HG03558 (cell line): ENCODE data around the gene EFCAB13.

Experiments used
- ATAC-seq: cut with Tn5 transposase; IDR thresholded peaks from one replicate; pipeline ENCODE4 v1.9.1; 2021; ENCODE audit warnings: moderate number of reproducible peaks; ENCODE audit not compliant: unreplicated experiment; ENCODE audit errors: extremely low read depth

Gene EFCAB13, protein sequence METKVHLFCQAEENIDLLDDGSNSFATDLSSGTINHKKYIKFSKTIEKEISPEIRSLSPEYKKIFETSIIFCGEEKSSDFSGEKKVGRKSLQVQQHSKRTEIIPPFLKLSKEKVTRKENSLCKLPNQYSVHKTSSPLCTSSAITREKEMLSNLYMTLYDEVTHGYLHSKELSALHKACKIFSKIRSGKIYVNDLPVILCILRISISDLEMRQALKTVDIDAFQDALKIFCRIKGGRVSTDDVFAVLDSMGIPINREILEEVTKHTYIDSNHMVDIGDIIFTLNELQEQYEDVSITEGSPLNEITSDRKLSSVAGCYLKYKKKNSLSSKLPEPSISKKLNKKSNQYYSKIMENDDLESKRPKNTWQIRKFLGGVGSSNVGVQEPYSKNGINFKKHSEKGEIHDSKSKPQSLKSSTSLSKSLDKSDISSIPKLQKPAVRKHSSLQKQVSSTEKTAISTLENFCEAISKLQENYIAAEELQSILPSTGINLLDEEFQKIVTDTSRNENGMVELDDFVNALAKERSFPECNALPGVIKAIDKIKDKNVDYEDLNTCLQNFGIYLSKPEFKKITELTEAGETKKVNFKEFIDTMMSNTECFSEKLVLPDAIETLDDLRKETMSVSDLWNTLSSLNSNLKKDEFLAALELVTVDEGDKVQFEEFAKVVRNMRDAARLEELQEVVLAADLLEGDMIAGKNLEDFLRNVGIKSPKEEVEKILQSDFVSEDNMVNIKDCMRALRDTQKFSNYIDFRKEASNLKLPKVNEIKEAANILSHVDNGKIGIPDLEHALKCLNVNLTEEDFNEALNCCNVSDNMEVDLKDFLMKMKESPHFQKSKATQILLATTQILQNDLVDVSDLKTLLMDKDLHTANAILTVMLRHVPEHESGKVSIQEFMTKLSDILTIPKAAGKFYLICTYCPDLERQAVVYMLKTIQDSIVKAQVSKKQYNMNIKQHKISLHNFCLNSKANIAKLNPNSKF

DNA sequence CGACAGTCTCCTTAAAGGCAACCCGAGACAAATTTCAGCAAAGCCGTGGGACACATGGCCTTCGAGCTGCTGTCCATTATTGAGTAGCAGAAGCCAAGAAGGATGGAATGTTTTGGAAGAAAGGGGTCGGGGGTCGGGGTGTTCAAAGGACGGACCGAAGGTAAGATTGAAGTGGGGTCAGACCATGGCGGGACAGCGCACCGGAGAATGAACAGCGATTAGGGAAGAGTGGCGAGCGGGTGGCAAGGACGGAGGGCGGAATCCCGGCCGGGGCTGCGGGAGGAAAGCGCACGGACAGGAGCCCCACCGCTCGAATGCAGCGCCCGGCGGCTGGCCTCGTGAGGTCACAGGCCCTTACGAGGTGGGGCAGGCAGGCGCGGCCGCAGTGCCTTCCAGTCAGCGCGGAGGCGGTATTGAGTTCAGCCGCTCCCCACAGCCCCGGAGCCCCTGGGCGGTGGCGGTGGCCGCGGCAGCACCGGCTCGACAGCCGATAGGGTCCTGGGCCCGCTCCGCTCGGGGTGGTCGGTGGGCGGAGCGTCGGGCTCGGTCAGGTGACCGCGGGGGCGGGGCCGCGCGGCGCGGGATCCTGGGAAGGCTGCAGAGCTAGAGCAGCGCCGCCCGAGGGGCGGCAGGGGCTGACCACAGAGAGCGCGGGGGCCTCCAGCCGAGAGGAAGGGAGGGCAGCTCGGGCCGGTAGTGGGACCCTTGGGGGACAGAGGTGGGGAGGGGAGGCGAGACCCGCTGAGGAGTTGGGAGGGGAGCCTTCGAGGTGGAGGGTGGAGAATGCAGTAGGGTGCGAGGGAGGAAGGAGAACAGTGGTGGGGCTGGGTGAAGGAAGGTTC lies at the start of gene EFCAB13:
Gene EFCAB13 (plus strand): TSS at position 574 of the 842 bp plus-strand sequence. CDS start 4,399 bp downstream, outside the sequence.
- peak; percentile 67 for ATAC-seq

DNA sequence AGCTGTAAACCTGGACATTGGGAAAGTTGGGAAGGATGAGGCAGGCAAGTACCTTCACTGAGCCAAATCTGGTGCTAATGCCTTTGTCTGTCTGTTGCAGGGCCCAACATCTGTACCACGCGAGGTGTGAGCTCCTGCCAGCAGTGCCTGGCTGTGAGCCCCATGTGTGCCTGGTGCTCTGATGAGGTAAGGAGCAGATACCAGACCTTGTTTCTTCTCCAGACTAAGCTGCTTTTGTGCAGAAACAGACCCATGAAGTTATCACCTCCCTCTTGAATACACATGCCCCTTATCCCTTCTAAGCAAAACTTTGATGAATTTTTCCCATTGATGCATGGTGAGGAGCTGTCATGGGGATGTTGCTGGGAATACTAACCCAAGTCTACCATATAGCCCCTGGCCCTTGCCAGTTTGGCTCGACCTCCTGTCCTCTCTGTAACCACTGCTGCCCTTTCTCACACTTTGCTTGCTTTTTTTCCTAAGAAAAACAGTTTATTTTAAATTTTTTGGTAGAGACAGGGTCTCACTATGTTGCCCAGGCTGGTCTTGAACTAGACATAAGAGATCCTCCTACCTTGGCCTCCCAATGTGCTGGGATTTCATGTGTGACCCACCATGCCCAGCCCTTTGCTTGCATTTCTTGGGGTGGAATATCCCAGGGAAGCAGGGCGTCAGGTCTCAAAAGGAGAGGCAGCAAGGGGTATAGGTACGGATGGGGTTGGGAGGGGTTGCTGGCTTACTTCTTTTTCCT lies 49.3 kb upstream of the EFCAB13 start:
- no peak for ATAC-seq

DNA sequence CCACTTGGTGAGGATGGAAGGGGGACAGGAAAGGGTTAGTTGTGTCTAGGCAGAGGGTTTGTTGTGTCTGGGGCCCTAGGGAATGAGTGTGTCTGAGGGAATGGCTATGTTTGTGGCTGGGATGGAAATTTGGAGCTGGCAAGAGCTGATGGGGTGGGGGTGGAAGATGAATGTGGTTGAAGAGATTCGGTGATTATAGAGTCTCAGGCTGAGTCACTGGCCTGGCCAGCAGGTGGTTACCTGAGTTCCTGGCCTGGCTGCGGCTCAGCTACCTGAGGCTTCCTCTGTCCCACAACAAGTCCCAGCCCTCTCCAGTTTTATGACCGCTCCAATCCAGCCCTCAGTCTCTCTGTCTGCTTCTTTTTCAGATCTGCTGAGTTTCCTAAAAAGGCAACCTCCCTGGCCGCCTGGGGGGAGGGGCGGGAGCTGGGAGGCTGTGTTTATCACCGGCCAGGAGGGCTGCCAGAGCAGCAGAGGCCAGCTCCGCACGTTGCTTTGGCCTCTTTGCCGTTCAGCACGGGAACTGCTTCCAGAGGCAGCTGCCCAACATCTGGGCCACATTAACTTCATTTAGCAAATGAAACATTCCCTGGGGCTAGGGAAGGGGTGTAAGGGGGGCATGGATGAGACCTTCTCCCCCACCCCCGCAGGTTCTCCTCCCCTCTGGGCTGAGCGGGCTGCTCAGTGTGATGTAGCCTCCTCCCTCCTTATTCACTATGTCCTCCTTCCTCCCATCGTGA lies 48.3 kb upstream of the EFCAB13 start:
- ATAC-seq: no peak

DNA sequence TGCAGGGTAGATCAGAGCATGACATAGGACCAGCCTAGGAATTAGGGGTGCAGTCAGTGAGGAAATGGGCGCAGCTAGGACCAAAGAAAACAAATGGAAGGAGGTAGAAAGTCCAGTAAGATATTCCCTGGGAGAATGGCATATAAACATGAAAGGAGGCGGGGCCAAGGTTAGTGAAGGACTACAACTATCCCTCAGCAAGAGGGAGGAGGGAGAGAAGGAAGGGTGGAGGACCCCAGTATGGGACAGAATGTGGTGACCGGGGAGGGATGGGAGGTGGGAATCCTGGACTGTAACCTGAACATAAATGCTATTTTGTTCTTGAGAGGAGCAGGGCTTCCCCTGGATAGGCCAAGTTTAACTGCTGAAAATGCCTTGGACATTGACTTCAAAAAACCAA lies 47.3 kb upstream of the EFCAB13 start:
- no peak for ATAC-seq

DNA sequence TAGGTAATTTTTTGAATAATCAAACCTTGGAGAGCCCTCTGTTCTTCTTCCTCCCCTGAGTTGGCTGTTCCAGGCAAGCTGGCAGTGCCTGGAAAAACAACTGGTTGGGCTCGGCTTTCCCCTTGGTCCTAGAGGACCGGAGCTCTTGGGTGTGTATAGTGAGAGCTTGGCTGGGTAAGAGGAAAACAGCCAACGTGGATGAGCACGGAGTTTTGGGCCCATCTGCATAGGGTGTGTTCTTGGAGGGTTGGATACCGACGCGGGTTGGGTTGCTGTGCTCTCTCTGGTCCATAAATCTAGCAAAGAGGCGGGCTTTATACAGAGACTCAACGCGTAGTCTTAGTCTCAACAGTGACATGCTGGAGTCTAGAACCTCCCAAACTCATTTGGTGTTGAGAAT lies 46.9 kb upstream of the EFCAB13 start:
- no peak for ATAC-seq

DNA sequence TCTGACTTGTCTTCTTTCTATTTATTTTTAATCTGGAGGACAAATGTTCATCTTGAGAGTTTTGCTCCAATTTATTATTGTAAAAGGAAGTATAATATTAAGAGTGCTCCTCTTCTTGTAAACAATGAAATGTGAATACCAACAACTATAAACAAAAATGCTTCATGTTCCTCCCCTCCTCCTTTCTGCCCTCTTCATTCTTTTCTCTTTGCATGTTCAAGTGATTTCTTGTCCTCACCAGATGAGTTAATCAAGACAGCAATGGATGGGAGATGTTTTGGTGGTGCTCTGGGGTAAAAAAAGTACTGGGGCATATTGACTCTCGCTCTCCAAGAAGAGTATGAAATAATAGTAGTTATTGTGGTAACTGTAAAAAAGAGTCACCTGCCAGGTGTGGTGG lies 45.8 kb upstream of the EFCAB13 start:
- no peak for ATAC-seq

DNA sequence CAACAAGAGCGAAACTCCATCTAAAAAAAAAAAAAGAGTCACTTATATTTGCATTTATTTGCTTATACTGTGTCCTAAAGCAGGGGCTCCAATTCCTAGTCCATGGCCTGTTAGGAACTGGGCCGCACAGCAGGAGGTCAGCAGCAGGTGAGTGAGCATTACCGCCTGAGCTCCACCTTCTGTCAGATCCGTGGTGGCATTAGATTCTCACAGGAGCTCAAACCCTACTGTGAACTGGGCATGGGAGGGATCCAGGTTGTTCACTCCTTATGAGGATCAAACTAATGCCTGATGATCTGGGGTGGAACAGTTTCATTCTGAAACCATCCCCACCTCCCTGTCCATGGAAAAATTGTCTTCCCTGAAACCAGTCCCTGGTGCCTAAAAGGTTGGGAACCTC lies 45.2 kb upstream of the EFCAB13 start:
- ATAC-seq: no peak

DNA sequence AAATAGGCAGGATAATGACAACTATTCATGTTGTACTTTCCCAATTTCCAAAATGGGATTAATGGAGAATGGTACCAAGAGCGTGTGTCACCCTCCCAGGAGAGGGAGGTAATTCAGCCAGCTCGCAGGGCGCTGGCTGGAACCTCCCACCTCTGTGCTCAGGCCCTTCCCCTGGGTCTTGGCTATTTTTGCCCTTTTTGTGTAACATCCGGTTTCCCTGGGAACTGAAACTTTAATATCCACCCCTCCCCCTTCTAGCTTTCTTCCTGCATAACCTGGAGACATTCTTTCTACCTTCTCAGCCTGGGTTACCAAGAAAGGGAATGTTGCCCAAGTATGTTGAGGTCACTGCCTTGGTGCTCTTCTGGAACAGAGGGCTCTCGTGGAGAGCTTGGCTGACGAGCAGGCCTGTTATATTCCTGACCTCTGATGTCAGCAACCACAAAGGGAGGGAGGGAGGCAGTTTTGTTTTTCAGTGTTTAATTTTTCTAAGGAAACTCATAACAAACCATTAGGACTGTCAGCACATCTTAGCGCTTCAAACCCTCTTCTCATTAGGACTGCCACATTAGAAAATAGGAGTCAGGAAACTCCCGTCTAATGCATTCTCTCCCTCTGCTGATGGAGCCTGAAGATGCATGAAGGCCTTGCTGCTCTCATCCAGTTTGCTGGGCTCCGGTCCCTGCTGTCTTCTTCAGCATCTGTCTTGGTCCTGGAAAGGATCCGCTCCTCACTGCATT lies 44.5 kb upstream of the EFCAB13 start:
- no peak for ATAC-seq

DNA sequence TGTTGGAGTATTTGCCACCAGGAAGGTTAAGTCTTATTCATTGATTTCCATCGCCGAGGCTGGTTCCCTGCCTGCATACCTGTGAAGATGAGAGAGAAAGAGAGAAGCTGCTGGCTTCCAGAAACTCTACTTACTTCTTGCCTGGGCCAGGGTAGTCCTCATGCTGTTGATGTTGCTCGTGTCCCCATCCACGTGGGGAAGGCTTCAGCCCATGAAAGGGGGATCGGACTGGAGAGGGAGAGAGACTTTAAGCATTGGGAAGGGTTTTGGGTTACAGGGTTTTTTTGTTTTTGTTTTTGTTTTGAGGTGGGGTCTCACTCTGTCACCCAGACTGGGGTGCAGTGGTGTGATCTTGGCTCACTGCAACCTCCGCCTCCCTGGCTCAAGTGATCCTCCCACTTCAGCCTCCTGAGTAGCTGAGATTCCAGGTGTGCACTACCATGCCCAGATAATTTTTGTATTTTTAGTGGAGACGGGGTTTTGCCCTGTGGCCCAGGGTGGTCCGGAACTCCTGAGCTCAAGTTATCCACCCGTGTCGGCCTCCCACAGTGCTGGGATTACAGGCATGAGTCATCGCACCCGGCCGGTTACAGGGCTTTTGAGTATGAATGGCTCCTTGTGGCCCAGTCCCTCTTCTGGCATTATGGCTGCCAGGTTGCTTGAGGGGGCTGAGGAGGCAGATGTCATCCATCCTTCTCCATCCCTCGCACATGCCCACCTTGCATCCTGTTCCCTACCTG lies 43.5 kb upstream of the EFCAB13 start:
- ATAC-seq: no peak

DNA sequence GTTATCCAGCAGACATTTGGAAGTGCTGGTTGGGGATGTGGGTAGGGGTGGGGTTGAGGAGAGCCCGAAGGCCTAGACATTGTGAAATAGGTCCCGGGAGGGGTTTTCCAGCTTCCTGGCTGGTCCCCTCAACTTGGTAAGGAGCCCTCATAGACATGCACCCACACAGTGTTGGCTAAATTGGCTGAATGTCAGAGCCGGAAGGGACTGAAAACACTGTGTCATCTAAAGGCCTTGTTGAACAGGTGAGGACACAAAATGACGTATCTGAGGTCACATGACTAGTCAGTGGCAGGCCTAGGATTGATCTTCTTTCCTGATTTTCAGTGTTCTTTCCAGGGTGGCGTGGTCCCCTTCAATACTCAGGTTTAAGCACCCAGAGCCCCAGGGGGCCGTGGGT lies 42.5 kb upstream of the EFCAB13 start:
- ATAC-seq: no peak

DNA sequence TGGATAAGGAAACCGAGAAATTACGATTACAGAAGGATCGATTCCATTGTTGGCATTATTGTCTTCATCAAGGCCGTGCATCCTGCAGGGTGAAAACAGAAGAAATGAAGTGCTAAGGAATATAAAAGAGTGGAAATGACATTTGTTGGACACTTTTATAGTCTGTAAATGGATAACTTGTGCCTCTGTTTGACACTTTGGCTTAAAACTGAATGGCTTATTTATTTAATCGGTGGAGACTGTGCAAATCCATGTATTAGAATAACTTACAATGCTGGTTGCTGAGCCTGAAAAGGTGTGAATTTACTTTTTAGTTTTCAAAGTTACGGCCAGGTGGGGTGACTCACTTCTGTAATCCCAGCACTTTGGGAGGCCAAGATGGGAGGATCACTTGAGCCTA lies 38.8 kb upstream of the EFCAB13 start:
- no peak for ATAC-seq

DNA sequence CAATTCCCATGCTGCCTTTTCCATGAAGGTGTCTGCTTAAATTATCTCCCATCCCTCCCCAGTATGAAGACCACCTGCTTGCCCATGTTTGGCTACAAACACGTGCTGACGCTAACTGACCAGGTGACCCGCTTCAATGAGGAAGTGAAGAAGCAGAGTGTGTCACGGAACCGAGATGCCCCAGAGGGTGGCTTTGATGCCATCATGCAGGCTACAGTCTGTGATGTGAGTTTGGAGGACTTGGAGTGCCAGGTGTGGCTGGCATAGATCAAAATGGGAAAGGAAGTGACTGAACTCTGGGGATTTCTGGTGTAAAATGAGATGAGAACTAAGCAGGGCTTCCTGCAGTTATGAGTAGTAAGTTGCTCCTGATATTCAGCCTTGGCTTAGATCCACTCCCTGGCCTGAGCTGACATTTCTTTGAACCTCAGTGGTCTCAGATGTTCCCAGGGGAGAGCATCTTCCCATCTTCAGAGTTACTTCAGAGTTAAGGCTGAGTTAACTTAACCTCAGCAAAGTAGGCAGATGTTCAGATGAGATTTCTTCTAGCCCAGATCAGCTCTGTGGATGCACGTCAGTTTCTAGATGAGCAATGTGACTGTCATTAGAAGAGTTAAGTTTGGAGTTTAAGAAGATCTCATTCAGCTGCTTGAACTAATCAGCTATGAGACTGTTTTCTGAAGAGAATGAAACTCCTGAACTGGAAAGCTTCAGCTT lies 37.4 kb upstream of the EFCAB13 start:
- peak; percentile 43 for ATAC-seq

DNA sequence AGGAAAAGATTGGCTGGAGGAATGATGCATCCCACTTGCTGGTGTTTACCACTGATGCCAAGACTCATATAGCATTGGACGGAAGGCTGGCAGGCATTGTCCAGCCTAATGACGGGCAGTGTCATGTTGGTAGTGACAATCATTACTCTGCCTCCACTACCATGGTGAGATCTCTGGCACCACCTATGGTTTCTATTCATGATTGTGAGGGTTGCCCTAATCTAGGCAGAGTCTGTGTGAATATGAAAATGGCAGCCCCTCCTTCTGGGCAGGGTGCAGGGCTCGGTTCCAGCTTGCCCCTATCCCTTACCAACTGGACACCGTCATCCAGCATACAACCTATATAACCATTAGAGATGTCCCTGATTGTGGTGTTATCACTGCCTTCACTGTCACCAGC lies 36.7 kb upstream of the EFCAB13 start:
- ATAC-seq: no peak

DNA sequence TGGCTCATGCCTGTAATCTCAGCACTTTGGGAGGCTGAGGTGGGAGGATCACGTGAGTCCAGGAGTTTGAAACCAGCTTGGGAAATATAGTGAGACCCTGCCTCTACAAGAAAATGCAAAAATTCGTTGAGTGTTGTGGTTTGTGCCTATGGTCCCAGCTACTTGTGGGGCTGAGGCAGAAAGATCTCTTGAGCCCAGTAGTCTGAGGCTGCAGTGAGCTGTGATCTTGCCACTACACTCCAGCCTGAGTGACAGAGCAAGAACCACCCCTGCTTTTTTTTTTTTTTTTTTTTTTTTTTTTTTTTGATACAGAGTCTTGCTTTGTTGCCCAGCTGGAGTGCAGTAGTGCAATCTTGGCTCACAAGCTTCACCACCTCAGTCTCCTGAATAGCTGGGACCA lies 36.1 kb upstream of the EFCAB13 start:
- no peak for ATAC-seq

DNA sequence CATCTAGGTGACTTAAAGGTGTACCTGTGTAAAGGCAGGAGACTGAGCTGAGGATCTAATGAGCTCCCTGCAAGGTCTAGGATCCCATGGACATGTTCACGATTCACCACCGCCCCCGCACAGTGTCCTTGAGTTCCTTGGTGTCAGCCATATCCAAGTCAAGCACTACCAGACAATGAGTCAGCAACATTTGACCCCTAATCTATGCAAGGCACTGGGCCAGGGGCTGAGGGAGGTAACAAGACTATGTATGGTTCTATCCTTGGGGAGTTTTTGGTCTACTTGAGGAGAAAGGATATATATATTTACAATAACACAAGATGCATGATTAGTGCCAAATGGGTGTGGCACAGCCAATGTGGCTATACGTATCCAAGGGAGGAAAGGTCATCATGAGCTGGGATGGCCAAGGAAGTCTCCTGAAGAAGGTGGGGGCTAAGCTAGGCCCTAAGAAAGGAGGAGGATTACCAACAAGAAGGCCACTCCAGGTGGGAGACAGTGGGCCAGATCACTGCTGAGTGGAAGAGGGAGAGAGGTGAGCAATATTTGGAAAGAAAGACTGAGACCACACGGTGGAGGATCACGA lies 35.1 kb upstream of the EFCAB13 start:
- ATAC-seq: no peak

DNA sequence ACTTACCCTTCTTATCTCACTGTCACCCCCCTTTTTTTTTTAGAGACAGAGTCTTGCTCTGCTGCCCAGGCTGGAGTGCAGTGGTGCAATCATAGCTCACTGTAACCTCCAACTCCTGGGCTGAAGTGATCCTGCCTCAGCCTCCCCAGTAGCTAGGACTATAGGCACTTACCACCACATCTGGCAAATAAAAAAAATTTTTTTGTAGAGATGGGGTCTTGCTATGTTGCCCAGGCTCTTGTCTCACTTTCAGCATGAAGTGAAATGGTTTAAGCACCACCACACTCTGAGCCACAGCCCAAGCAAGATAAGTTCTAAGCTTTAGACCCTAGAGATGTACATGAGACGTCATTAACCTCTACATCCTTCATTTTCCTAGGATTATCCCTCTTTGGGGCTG lies 34.5 kb upstream of the EFCAB13 start:
- no peak for ATAC-seq

DNA sequence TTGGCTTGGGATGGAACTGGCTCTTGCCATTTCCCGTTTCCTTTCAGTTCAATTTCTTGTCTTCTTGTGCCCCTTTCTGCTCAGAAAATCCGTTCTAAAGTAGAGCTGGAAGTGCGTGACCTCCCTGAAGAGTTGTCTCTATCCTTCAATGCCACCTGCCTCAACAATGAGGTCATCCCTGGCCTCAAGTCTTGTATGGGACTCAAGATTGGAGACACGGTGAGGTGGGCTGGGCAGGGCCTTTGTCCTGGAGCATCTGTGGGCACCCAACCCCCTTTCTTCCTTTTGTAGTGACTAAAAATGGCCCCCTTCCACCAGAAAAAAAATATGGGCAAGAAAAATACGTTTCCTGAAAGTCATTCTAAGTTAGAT lies 32.9 kb upstream of the EFCAB13 start:
- no peak for ATAC-seq
